AG09319 (cell line): ENCODE measurements around the gene BOD1L1.

Source experiments
- DNase-seq: peaks from one replicate; pipeline ENCODE4 v3.0.0-alpha.2; 2010; ENCODE audit warnings: low read depth; ENCODE audit errors: extremely low read depth
- TF ChIP-seq, protein P1 (sequence below): IDR thresholded peaks from 2 replicates; pipeline ENCODE4 v1.5.1; 2011; ENCODE audit warnings: low read depth, mild to moderate bottlenecking, inconsistent platforms, low read length, moderate library complexity

The BOD1L1 gene

DNA sequence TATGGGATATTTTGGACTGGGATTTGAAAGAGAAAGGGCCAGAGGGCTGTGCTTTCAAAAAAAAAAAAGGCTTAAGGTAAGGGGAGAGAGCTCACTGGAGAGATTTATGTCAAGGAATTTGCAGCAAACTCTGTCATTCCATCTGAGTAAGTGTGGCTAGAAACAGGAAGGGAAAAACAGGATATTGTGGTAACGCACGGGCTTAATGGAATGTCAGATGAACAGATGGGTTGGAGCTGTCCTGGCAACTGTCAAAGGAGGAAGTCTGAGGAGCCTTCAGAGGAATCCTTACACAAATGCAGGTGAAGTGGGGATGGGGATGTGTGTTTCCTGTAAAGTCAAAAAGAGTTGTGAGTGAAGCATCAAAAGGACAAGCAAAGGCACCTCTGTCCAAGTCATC is 68.1 kb downstream of the BOD1L1 start:
- peak; percentile 8 for DNase-seq
- TF ChIP-seq, protein P1, sequence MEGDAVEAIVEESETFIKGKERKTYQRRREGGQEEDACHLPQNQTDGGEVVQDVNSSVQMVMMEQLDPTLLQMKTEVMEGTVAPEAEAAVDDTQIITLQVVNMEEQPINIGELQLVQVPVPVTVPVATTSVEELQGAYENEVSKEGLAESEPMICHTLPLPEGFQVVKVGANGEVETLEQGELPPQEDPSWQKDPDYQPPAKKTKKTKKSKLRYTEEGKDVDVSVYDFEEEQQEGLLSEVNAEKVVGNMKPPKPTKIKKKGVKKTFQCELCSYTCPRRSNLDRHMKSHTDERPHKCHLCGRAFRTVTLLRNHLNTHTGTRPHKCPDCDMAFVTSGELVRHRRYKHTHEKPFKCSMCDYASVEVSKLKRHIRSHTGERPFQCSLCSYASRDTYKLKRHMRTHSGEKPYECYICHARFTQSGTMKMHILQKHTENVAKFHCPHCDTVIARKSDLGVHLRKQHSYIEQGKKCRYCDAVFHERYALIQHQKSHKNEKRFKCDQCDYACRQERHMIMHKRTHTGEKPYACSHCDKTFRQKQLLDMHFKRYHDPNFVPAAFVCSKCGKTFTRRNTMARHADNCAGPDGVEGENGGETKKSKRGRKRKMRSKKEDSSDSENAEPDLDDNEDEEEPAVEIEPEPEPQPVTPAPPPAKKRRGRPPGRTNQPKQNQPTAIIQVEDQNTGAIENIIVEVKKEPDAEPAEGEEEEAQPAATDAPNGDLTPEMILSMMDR = no peak

DNA sequence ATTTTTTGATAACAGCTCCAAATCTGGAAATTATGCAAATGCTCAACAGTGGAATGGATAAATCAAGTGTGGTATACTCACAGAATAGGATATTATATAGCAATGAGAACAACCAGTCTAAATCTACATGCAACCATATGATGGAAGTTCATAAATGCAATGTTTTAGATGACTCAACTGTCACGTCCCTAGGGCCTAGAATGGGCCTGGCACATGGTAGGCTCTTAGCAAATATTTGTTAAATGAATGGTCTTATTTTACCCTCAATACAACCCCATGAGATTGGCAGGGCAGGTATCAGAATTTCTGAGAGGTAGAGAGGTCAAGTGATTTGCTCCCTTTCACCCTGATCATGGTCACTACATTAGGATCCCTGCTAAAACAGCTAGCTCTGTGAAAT is 68.6 kb downstream of the BOD1L1 start:
- DNase-seq = no peak
- TF ChIP-seq, protein P1 = no peak

DNA sequence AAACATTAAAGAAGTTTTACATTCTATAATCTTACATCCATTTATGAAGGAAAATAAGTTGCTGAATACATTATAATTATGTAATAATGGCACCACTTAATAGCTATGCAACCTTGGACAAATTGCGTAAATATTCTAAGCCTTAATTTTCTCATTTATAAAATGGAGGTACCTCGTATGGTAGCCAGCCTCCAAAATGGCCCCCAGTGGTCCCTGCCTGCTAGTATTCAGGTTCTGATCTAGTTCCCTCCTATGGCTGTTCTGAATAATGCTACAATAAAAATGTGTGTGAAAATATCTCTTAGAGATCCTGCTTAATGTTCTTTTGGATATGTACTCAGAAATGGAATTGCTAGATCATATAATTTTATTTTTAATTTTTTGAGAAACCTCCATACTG is 72.2 kb downstream of the BOD1L1 start:
- DNase-seq = no peak
- TF ChIP-seq, protein P1 = no peak

DNA sequence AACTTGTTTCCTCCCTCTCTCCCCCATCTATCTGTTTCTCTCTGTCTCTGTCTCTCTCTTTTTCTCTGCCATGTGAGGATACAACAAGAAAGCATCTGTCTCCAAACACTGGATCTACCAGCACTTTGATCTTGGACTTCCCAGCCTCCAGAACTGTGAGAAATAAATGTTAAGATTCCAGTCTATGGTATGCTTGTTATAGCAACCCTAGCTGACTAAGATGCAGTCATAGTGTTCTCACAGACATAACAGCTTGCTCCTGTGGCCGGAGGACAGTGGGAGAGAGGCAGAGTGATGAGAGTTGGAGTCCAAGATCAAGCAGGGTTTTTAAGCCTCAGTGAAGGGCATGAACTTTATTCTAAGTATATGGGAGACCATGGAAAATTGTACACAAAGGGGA is 74.4 kb downstream of the BOD1L1 start:
- TF ChIP-seq, protein P1 = no peak
- DNase-seq = no peak

DNA sequence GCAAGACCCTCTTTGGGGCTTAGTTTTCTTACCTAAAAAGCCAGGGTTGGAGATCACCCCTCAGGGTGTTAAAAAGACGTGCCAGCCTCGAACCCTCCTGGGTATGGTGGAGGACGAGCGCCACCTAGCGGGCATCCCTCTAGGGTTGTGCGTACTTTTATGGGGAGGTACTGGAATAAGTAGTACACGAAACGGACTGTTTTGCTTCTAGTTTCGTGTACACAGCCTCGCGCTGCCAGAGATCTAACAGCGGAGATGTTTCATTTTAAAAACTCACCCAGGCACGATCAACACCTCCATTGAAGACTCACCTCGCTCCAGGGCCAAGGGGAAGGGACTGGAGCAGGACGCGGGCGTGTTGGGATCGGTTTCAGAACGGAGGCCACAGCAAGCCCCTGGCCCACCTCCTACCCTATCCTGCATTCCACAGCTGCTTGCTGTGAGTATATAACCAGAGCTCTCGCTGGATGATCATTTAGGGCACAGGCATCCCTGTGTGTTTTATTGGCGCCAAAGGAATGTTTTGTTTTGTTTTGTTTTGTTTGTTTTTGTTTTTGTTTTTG is 78.5 kb downstream of the BOD1L1 start:
- TF ChIP-seq, protein P1 = peak; percentile 92
- peak; percentile 40 for DNase-seq

DNA sequence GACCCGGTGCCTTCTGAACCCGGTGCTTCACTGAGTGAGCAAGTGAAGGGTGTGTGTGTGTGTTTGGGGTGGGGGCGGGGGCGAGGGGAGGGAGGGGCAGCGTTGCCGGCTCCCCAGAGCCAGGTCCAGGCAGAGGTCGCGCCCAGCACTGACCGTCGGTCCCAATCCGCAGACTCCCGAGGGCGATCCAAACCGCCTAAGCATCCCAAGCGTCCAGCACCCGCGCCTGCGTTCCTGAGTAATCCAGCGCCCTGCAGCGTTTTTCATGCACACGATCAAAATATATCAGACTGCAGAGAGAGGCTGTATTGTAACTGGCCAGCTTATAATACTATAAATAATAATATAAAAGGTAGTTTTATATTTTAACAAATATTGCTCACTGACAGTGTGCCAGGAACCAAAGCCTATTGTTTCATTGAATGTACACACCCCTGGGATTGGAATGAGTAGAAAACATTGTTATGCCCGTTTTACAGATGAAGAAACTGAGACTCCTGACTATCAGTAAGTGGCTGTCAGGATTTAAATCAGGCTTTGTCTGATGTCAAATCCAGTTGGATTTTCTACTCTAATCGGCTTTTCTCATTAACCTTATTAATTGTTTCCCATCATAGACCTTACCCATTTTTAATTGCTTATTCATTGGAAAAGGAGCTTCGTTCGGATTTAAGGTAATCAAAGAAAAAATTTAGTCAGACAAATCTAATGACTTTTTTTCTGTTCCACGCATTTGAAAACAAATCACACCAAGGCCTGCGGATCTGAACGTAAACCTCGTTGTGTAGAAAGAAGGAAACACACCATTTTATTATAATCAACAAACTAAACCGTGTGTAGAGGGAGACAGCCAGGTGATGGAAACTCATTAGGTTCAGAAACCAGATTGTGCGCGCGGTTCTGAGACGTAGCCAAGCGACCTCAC is 79.2 kb downstream of the BOD1L1 start:
- DNase-seq = no peak
- TF ChIP-seq, protein P1 = no peak

DNA sequence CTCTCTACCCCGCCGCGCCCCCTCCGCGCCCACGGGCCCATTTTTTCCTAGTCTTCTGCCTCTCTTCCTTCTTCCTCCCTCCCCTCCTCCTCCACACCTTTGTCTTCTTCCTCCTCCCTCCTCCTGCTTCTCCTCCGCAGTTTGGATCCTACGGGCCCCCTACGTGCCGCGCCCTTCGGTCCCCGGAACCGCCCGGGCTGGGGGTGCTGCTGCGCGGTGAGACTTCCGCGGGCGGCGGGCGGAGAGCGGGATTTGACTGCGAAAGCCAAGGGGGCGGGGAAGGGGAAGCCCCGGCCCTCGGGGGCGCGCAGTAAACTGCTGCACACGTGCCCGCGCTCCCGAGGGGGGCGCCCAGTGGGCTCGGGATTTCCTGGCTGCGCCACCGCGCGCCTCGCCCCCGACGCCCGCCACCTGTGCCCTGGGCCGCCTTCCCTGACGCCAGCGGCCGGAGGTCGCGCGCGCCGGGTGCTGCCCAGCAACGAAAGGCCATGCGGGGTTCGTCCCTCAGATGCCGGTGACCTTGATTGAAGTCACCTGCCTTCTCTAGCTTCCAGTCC is 80.0 kb downstream of the BOD1L1 start:
- TF ChIP-seq, protein P1 = no peak
- DNase-seq = no peak
